HEK293T (cell line): ENCODE measurements around the gene MAPKAPK5.

Source experiments
- BHLHE40 ChIP-seq: fragments of 450-650 bp; IDR thresholded peaks from 2 replicates; pipeline ENCODE4 v1.6.1; 2016; ENCODE audit warnings: mild to moderate bottlenecking, moderate library complexity, borderline replicate concordance
- CTBP1 ChIP-seq: fragments of 450-650 bp; IDR thresholded peaks from 2 replicates; pipeline ENCODE4 v1.6.1; 2016; ENCODE audit warnings: borderline replicate concordance
- ELF4 ChIP-seq: fragments of 450-650 bp; IDR thresholded peaks from 2 replicates; pipeline ENCODE4 v1.6.1; 2017; ENCODE audit warnings: antibody characterized with exemption
- FOXK2 ChIP-seq: fragments of 450-650 bp; IDR thresholded peaks from 2 replicates; pipeline ENCODE4 v1.6.1; 2016; ENCODE audit warnings: mild to moderate bottlenecking
- FOXM1 ChIP-seq: fragments of 450-650 bp; IDR thresholded peaks from 2 replicates; pipeline ENCODE4 v1.6.1; 2017; ENCODE audit warnings: mild to moderate bottlenecking, borderline replicate concordance
- HDGF ChIP-seq: fragments of 450-650 bp; IDR thresholded peaks from 2 replicates; pipeline ENCODE4 v1.6.1; 2017; ENCODE audit warnings: antibody characterized with exemption, borderline replicate concordance
- NFRKB ChIP-seq: fragments of 450-650 bp; IDR thresholded peaks from 2 replicates; pipeline ENCODE4 v1.6.1; 2016; ENCODE audit warnings: mild to moderate bottlenecking, moderate library complexity
- SP1 ChIP-seq: fragments of 450-650 bp; IDR thresholded peaks from 2 replicates; pipeline ENCODE4 v1.6.1; 2017
- TARDBP ChIP-seq: fragments of 450-650 bp; IDR thresholded peaks from 2 replicates; pipeline ENCODE4 v1.6.1; 2016
- TF ChIP-seq, protein P1 (sequence below): fragments of 450-650 bp; IDR thresholded peaks from 2 replicates; pipeline ENCODE4 v1.6.1; 2016

DNA sequence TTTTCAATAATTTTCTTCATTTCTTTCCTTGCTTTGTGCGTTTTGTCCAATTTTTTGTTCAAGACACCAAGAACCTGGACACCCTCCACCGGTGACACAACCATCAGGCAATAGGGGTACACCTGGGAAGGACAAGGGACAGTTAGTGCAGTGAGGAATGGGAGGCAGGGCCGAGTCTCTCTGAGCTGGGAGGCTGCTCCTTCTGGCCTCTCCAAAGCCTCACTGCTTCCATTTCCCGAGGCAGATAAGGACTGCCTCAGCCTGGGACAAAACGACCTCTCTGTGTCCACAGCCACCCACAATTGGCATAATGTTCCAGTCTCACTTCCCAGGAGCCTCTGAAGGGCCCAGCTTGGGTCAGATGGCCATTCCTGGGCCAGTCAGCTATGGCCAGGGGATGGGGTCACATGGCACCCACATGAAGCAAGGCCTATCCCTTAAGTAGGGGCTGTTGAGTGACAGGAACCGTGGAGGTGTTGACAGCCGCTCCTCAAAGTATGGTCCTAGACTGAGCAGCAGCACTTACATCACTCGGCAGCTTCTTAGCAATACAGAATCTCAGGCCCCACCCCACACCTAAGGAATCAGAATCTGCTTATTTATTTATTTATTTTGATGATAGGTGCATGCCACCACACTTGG is 13.6 kb upstream of the MAPKAPK5 start:
- TF ChIP-seq BHLHE40 (no peak), ELF4 (no peak), SP1 (no peak), NFRKB (no peak), FOXM1 (no peak), CTBP1 (no peak), TARDBP (no peak), FOXK2 (no peak), HDGF (no peak)
- TF ChIP-seq, protein P1, sequence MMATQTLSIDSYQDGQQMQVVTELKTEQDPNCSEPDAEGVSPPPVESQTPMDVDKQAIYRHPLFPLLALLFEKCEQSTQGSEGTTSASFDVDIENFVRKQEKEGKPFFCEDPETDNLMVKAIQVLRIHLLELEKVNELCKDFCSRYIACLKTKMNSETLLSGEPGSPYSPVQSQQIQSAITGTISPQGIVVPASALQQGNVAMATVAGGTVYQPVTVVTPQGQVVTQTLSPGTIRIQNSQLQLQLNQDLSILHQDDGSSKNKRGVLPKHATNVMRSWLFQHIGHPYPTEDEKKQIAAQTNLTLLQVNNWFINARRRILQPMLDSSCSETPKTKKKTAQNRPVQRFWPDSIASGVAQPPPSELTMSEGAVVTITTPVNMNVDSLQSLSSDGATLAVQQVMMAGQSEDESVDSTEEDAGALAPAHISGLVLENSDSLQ = no peak
